PFSK-1 (cell line): Measurements from ENCODE around the gene UST.

Experiments
- FOXP2 ChIP-seq: optimal IDR thresholded peaks from 2 replicates; pipeline ENCODE3; 2011; ENCODE audit warnings: borderline replicate concordance, control low read depth, inconsistent platforms; ENCODE audit not compliant: insufficient read depth; ENCODE audit errors: extremely low read length, extremely low read depth
- TF ChIP-seq, protein P1 (sequence below), 2 experiments: IDR thresholded peaks; 2 replicates each; pipeline versions ENCODE4 v1.6.1 to v1.8.0; 2011 to 2012; ENCODE audit warnings: low read depth in 2 of 2, low read length in 2 of 2, control low read depth in 1 of 2, inconsistent platforms in 1 of 2, mild to moderate bottlenecking in 1 of 2, moderate library complexity in 1 of 2; ENCODE audit not compliant: insufficient read depth in 1 of 2

DNA sequence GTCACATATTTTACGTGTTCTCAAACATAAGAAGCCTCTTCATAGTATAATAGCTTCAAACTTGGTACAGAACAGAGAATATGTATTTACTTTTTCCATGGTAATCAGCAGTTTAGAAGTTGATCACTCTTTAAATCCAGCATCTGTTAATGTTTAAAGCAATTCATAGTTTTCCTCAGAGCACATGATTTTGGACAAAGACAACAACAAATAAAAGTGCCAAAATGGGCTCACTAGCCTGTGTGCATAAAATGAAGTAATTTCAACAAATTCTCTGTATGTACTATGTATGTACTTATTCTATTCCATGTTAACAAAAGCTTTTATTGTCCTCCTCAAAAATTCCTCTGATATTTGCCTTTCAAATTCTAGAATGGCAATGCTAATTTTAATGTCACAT is 38.1 kb upstream of the UST start:
- TF ChIP-seq, protein P1, sequence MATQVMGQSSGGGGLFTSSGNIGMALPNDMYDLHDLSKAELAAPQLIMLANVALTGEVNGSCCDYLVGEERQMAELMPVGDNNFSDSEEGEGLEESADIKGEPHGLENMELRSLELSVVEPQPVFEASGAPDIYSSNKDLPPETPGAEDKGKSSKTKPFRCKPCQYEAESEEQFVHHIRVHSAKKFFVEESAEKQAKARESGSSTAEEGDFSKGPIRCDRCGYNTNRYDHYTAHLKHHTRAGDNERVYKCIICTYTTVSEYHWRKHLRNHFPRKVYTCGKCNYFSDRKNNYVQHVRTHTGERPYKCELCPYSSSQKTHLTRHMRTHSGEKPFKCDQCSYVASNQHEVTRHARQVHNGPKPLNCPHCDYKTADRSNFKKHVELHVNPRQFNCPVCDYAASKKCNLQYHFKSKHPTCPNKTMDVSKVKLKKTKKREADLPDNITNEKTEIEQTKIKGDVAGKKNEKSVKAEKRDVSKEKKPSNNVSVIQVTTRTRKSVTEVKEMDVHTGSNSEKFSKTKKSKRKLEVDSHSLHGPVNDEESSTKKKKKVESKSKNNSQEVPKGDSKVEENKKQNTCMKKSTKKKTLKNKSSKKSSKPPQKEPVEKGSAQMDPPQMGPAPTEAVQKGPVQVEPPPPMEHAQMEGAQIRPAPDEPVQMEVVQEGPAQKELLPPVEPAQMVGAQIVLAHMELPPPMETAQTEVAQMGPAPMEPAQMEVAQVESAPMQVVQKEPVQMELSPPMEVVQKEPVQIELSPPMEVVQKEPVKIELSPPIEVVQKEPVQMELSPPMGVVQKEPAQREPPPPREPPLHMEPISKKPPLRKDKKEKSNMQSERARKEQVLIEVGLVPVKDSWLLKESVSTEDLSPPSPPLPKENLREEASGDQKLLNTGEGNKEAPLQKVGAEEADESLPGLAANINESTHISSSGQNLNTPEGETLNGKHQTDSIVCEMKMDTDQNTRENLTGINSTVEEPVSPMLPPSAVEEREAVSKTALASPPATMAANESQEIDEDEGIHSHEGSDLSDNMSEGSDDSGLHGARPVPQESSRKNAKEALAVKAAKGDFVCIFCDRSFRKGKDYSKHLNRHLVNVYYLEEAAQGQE (IDR thresholded peaks at IDR 0.05; ENCODE audit: insufficient read depth in 1 of 2, low read depth in 2 of 2, low read length in 2 of 2) = no peak
- TF ChIP-seq FOXP2 = no peak
